NOMO-1 treated with dmso at 0.1 percent for 144 hours (cell line): Measurements from ENCODE around the gene FAM227B.
"Not testable (repeated sequence)": the region's sequence is repeated elsewhere in the genome, so short reads cannot be mapped to it uniquely, and the experiment has no call there.

ENCODE experiments used
- DNase-seq: peaks from one replicate; lab custom pipeline; 2025; ENCODE audit not compliant: unreplicated experiment; lab: John Stamatoyannopoulos, UW

Gene FAM227B

GRCh38 chr15:49612240-49612639, 8.4 kb downstream of the FAM227B start:
- DNase-seq, result not testable (repeated sequence)

GRCh38 chr15:49610157-49610918, 10.3 kb downstream of the FAM227B start:
- no peak for DNase-seq

- DNase-seq, result no peak
Measured at GRCh38 chr15:49606594-49606993, 14.0 kb downstream of the FAM227B start.

- DNase-seq, result no peak
Measured at GRCh38 chr15:49605588-49605987, 15.0 kb downstream of the FAM227B start.

GRCh38 chr15:49604625-49605409, 15.8 kb downstream of the FAM227B start:
- DNase-seq, result no peak

- DNase-seq, result not testable (repeated sequence)
Measured at GRCh38 chr15:49592829-49593316, 27.7 kb downstream of the FAM227B start.

GRCh38 chr15:49589030-49589429, 31.6 kb downstream of the FAM227B start:
- no peak for DNase-seq

GRCh38 chr15:49573421-49573820, 47.2 kb downstream of the FAM227B start:
- DNase-seq, result no peak

- DNase-seq, result no peak
Measured at GRCh38 chr15:49570672-49571071, 49.9 kb downstream of the FAM227B start.

- no peak for DNase-seq
Measured at GRCh38 chr15:49570174-49570573, 50.4 kb downstream of the FAM227B start.

- no peak for DNase-seq
Measured at GRCh38 chr15:49560045-49560444, 60.6 kb downstream of the FAM227B start.

GRCh38 chr15:49558929-49559328, 61.7 kb downstream of the FAM227B start:
- DNase-seq, result no peak

GRCh38 chr15:49556437-49556836, 64.2 kb downstream of the FAM227B start:
- DNase-seq, result no peak

GRCh38 chr15:49550342-49550741, 70.3 kb downstream of the FAM227B start:
- not testable (repeated sequence) for DNase-seq

- DNase-seq, result no peak
Measured at GRCh38 chr15:49538520-49538919, 82.1 kb downstream of the FAM227B start.

GRCh38 chr15:49530092-49530491, 90.5 kb downstream of the FAM227B start:
- DNase-seq, result no peak

GRCh38 chr15:49528289-49528688, 92.3 kb downstream of the FAM227B start:
- no peak for DNase-seq

- DNase-seq, result peak; percentile 41
Measured at GRCh38 chr15:49521802-49522201, 98.8 kb downstream of the FAM227B start.

- DNase-seq, result not testable (repeated sequence)
Measured at GRCh38 chr15:49512739-49513138, 107.9 kb downstream of the FAM227B start.

- no peak for DNase-seq
Measured at GRCh38 chr15:49507261-49507660, 113.4 kb downstream of the FAM227B start.

GRCh38 chr15:49506341-49506740, 114.3 kb downstream of the FAM227B start:
- no peak for DNase-seq

- no peak for DNase-seq
Measured at GRCh38 chr15:49501586-49501985, 119.0 kb downstream of the FAM227B start.
